ENCODE results near the gene CASQ2.
A peak's percentile ranks its signal among the peaks of the same experiment; 100 is the strongest.

Gene CASQ2

DNA sequence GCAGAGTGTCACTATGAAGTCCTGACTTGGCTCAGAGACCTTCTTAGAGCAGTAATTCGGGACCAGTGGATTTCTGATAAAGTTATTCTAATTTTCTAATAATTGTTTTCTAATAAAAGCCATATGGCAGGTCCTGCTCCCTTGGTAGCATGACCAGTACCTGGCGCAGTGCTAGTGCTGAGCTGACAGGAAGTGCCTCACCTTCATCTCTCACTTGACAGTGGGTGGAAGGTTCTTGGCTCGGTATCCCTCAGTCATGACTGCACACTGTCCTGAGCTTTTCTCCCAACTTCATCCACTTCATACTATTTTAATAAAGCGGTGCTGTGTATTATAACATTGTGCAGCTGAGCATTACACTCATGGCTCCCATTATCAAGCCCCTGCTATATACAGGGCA lies 112.6 kb downstream of the CASQ2 start:
- no peak for DNase-seq

DNA sequence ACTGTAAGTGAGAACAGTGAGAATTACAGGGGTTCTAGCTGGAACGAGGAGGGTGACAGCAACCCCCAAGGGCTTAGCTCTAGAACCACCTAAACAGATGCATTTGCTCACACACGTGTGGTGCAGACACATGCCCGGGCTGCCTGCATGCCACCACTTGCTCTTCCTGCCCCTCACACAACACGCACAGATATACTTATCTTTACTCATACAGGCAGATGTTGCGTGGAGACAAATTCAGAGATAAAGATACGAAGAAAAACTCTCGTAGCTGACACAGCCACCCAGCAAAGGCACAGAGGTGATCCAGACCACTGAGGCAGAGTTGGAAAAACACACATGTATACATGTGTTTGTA lies 113.2 kb downstream of the CASQ2 start:
- peak; percentile 74 for DNase-seq

DNA sequence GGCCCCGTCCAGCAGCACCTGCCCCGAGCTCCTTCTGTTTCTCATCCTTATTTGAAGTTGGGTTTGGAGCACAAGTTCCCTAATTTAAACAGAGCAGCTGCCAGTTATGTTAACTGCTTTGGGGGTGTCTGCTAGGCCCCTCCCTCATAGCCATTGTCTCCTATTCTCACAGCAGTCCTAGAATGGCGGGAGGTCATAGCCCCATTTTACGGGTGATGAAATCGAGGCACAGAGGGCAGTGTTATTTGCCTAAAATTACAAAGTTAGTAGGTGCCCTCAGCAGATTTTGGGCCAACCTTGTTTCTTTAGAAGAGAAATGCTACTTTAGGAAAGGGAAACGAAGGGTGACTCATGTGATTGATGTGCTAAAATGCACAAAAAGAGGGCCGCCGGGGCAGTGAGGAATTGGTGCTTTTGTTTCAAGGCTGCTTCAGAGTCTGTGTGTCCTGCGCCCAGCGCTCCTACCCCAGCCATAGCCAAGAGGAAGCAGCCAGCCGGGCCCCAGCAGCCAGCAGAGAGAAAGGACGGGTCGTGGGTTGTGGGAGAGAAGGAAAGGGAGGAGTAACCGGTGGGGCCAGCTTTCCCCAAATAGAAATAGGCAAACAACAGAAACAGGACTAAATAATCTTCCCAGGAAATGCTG lies 113.7 kb downstream of the CASQ2 start:
- DNase-seq, result no peak

GRCh38 chr1:115654125-115654524 lies 114.4 kb downstream of the CASQ2 start:
- no peak for DNase-seq

DNA sequence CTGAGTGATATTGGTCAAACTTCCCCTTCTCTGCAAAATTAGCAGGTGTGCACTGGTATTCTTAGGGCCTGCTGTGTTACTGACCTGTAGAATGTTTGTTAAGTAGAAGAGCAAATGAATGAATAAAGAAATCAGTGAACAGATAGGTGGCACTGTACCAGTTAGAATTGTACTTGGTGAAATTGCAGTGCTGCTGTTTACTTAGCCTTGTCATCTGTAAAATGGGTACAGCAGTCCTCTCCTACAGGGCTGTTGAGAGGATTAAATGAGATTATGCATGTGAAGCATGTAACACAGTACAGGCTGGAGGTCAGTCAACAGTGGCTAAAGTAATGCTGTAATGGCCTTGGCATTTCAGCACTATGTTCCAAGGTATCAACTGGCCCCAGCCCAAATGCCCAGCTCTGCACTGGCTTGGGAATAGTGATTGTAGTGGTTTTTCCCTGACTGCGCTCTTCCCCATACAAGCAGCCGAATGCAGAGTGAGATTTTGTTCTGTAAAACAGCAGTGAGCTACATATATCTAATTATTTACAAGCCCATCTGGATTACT lies 116.2 kb downstream of the CASQ2 start:
- no peak for DNase-seq

DNA sequence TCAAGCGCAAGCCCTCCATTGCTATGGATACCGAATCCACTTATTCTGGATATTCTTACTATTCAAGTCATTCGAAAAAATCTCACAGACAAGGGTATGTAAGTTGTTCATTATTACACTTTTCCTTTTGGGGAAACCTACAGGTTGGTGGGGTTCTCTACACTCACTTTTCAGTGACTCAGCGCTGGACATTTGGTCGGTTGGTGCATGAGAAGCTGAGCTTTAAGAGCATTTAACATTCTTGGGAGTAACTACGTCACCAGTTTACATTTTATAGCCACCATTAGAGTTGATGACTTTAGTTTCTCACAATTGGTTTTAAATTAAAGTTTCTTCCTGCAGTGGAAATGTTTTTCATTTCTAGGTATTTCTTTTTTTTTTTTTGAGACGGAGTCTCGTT lies 117.1 kb downstream of the CASQ2 start:
- no peak for DNase-seq

- DNase-seq, result no peak
Measured at GRCh38 chr1:115650961-115651360, 117.6 kb downstream of the CASQ2 start.

All from NCI-H1694 treated with DMSO at 0.1 percent for 48 hours (cell line).